ENCODE data around the gene NUAK2.

Gene NUAK2

DNA sequence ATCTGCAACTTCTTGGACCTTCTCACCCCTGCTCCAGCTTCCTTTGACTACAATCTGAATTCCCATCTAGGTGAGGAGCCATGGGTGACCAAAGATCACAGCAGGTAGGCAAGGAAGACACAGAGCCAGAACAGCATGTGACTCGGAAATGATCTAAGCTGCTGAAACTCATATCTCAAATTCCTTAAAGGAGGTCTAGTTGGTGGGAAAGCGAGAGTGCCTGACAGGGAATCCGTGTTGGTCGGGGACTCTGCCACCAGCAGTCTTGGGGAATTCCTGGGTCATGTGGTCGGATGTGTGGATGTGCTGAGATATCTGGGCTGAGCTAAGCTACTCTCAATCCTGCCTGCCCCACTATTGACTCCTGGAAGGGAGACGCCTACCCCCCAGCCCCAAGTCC lies 3.2 kb upstream of the NUAK2 start:
- no peaks in the 10 kb centered on the region for H3K36me3 ChIP-seq (ENCODE audit: control insufficient read depth in 1 of 2, insufficient read depth in 2 of 2, low read depth in 1 of 2, low read length in 2 of 2)
- no peak overlapping the region for H2BK5ac ChIP-seq (ENCODE audit: low read depth, low read length, poor library complexity, severe bottlenecking)
- peak overlapping the region in 1 of 2 experiments; percentile 35 for H3K4ac ChIP-seq (ENCODE audit: low read depth in 1 of 2, low read length in 2 of 2)
- no peak overlapping the region for H2BK15ac ChIP-seq (ENCODE audit: low read depth, poor library complexity, severe bottlenecking)
- H3K79me1 ChIP-seq (replicated peaks; ENCODE audit: low read length, poor library complexity, severe bottlenecking), result peaks cover 4% of the 10 kb centered on the region
- no peak overlapping the region for H3K4me2 ChIP-seq (ENCODE audit: low read length, poor library complexity, severe bottlenecking)
- H3K9ac ChIP-seq (ENCODE audit: low read length), result no peak overlapping the region
- peak overlapping the region in 1 of 2 experiments; percentile 26 for H3K23ac ChIP-seq (ENCODE audit: low read length in 2 of 2)
- WGBS, result 64% methylated on average over 4 of the region's 6 CpGs
- H2BK120ac ChIP-seq (ENCODE audit: low read depth, low read length), result no peak overlapping the region
- H3K27ac ChIP-seq (ENCODE audit: low read length, poor library complexity, severe bottlenecking), result peak overlapping the region; percentile 78
- H3K14ac ChIP-seq (ENCODE audit: low read length in 2 of 2), result no peak overlapping the region
- peak; percentile 81 for DNase-seq
- peaks cover 0 to 33% of the 10 kb centered on the region in 2 experiments for H3K27me3 ChIP-seq (ENCODE audit: control insufficient read depth in 1 of 2, insufficient read depth in 1 of 2, low read length in 2 of 2)
- H2AFZ ChIP-seq (ENCODE audit: low read depth, low read length), result no peak overlapping the region
- H4K91ac ChIP-seq (ENCODE audit: low read length), result no peak overlapping the region
- no peak overlapping the region for H3K4me3 ChIP-seq (ENCODE audit: insufficient read depth in 1 of 2, low read depth in 1 of 2, low read length in 2 of 2)
- H3K9me3 ChIP-seq (ENCODE audit: control insufficient read depth, low read length), result no peaks in the 10 kb centered on the region
- no peak overlapping the region for H4K8ac ChIP-seq (ENCODE audit: low read length)
- H2AK5ac ChIP-seq (ENCODE audit: low read length, severe bottlenecking), result peak overlapping the region; percentile 64
- peak overlapping the region in 1 of 2 experiments; percentile 58 for H3K18ac ChIP-seq (ENCODE audit: low read depth in 1 of 2, low read length in 2 of 2)
- H3K4me1 ChIP-seq (ENCODE audit: control insufficient read depth, insufficient read depth, low read depth, low read length), result peaks cover 15% of the 10 kb centered on the region
- peak overlapping the region in 1 of 2 experiments; percentile 58 for H2BK12ac ChIP-seq (ENCODE audit: low read length in 2 of 2)

GRCh38 chr1:205323794-205324193 lies 2.2 kb upstream of the NUAK2 start:
- Histone ChIP-seq H3K14ac (ENCODE audit: low read length in 2 of 2) (no peak overlapping the region), H3K9me3 (ENCODE audit: control insufficient read depth, low read length) (no peaks in the 10 kb centered on the region), H3K4me1 (ENCODE audit: control insufficient read depth, insufficient read depth, low read depth, low read length) (peaks cover 19% of the 10 kb centered on the region), H3K79me1 (replicated peaks; ENCODE audit: low read length, poor library complexity, severe bottlenecking) (peaks cover 4% of the 10 kb centered on the region), H2BK12ac (ENCODE audit: low read length in 2 of 2) (peak overlapping the region in 1 of 2 experiments; percentile 66), H3K18ac (ENCODE audit: low read depth in 1 of 2, low read length in 2 of 2) (no peak overlapping the region), H3K4me3 (ENCODE audit: insufficient read depth in 1 of 2, low read depth in 1 of 2, low read length in 2 of 2) (no peak overlapping the region), H3K36me3 (ENCODE audit: control insufficient read depth in 1 of 2, insufficient read depth in 2 of 2, low read depth in 1 of 2, low read length in 2 of 2) (no peaks in the 10 kb centered on the region), H4K91ac (ENCODE audit: low read length) (no peak overlapping the region), H3K27me3 (ENCODE audit: control insufficient read depth in 1 of 2, insufficient read depth in 1 of 2, low read length in 2 of 2) (peaks cover 0 to 23% of the 10 kb centered on the region in 2 experiments), H2BK15ac (ENCODE audit: low read depth, poor library complexity, severe bottlenecking) (no peak overlapping the region), H3K4me2 (ENCODE audit: low read length, poor library complexity, severe bottlenecking) (no peak overlapping the region), H2AFZ (ENCODE audit: low read depth, low read length) (no peak overlapping the region), H3K4ac (ENCODE audit: low read depth in 1 of 2, low read length in 2 of 2) (no peak overlapping the region), H4K8ac (ENCODE audit: low read length) (no peak overlapping the region), H3K23ac (ENCODE audit: low read length in 2 of 2) (no peak overlapping the region), H3K9ac (ENCODE audit: low read length) (no peak overlapping the region), H2BK120ac (ENCODE audit: low read depth, low read length) (no peak overlapping the region), H2AK5ac (ENCODE audit: low read length, severe bottlenecking) (no peak overlapping the region), H3K27ac (ENCODE audit: low read length, poor library complexity, severe bottlenecking) (no peak overlapping the region), H2BK5ac (ENCODE audit: low read depth, low read length, poor library complexity, severe bottlenecking) (no peak overlapping the region)
- WGBS, result 93% methylated on average over 5 of the region's 6 CpGs
- DNase-seq, result no peak

- no peak overlapping the region for H3K14ac ChIP-seq (ENCODE audit: low read length in 2 of 2)
- peaks cover 30% of the 10 kb centered on the region for H3K4me1 ChIP-seq (ENCODE audit: control insufficient read depth, insufficient read depth, low read depth, low read length)
- H3K23ac ChIP-seq (ENCODE audit: low read length in 2 of 2), result no peak overlapping the region
- no peak overlapping the region for H3K4me2 ChIP-seq (ENCODE audit: low read length, poor library complexity, severe bottlenecking)
- H3K27ac ChIP-seq (ENCODE audit: low read length, poor library complexity, severe bottlenecking), result no peak overlapping the region
- no peak overlapping the region for H3K4ac ChIP-seq (ENCODE audit: low read depth in 1 of 2, low read length in 2 of 2)
- no peak overlapping the region for H2BK5ac ChIP-seq (ENCODE audit: low read depth, low read length, poor library complexity, severe bottlenecking)
- H3K79me1 ChIP-seq (replicated peaks; ENCODE audit: low read length, poor library complexity, severe bottlenecking), result peaks cover 4% of the 10 kb centered on the region
- no peak overlapping the region for H2BK120ac ChIP-seq (ENCODE audit: low read depth, low read length)
- peaks cover 0 to 8% of the 10 kb centered on the region in 2 experiments for H3K27me3 ChIP-seq (ENCODE audit: control insufficient read depth in 1 of 2, insufficient read depth in 1 of 2, low read length in 2 of 2)
- H3K4me3 ChIP-seq (ENCODE audit: insufficient read depth in 1 of 2, low read depth in 1 of 2, low read length in 2 of 2), result peak overlapping the region in 1 of 2 experiments; percentile 85
- no peak overlapping the region for H4K8ac ChIP-seq (ENCODE audit: low read length)
- peaks cover 0 to 6% of the 10 kb centered on the region in 2 experiments for H3K36me3 ChIP-seq (ENCODE audit: control insufficient read depth in 1 of 2, insufficient read depth in 2 of 2, low read depth in 1 of 2, low read length in 2 of 2)
- H2BK15ac ChIP-seq (ENCODE audit: low read depth, poor library complexity, severe bottlenecking), result no peak overlapping the region
- no peaks in the 10 kb centered on the region for H3K9me3 ChIP-seq (ENCODE audit: control insufficient read depth, low read length)
- WGBS, result 40% methylated on average over 5 of the region's 5 CpGs
- no peak overlapping the region for H2AK5ac ChIP-seq (ENCODE audit: low read length, severe bottlenecking)
- no peak for DNase-seq
- no peak overlapping the region for H3K9ac ChIP-seq (ENCODE audit: low read length)
- no peak overlapping the region for H4K91ac ChIP-seq (ENCODE audit: low read length)
- H2AFZ ChIP-seq (ENCODE audit: low read depth, low read length), result no peak overlapping the region
- no peak overlapping the region for H3K18ac ChIP-seq (ENCODE audit: low read depth in 1 of 2, low read length in 2 of 2)
- H2BK12ac ChIP-seq (ENCODE audit: low read length in 2 of 2), result peak overlapping the region in 1 of 2 experiments; percentile 12
Observed at GRCh38 chr1:205321959-205322283, 376 bp upstream of the NUAK2 start.

DNA sequence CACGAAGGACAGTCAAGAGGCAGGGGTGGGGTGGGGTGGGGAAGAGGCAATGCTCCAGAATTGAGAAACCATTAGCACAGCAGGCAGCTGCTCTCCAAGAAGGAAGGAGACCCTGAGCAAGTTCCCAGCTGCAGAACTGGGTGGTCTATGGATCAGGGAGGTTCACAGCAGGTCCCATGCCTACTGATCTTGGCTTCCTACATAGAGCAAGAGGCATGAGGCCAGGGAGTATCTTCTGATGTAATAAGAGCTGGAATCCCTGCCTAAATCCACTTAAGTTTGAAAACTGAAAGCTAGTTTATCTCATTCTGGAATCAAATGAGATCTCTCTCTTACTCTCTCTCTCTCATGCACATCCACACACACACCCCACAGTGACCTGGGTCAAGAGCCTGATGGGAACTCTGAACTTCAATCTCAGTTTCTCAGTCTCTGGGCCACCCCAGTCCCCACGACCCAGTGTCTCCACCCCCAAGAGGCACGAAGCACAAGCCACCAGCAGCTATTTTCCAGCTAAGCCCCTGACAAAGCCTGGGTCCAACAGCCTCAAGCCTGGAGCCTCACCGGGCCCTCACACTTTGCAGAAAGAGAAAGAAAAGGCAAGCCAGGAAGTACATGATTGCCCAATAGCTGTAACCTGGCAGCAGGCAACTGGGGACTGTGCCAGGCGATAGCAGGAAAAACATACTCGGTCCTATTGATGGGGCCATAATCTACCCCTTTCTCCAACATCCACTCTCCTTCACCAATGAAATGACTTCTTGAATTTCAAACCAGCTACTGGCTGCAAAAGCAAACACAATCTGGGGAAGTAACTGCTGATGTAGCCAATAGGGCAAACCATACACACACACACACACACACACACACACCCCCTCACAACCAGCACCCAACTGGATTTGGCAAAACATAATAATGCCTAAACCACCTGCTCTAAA lies 2.2 kb downstream of the NUAK2 start:
- H3K4me1 ChIP-seq (ENCODE audit: control insufficient read depth, insufficient read depth, low read depth, low read length), result peaks cover 31% of the 10 kb centered on the region
- peaks cover 0 to 6% of the 10 kb centered on the region in 2 experiments for H3K36me3 ChIP-seq (ENCODE audit: control insufficient read depth in 1 of 2, insufficient read depth in 2 of 2, low read depth in 1 of 2, low read length in 2 of 2)
- H3K23ac ChIP-seq (ENCODE audit: low read length in 2 of 2), result peak overlapping the region in 1 of 2 experiments; percentile 3
- peak; percentile 85 for DNase-seq
- peak overlapping the region; percentile 17 for H2AK5ac ChIP-seq (ENCODE audit: low read length, severe bottlenecking)
- H3K4me3 ChIP-seq (ENCODE audit: insufficient read depth in 1 of 2, low read depth in 1 of 2, low read length in 2 of 2), result peak overlapping the region; percentile 48 to 75
- peak overlapping the region; percentile 83 for H4K8ac ChIP-seq (ENCODE audit: low read length)
- H2BK5ac ChIP-seq (ENCODE audit: low read depth, low read length, poor library complexity, severe bottlenecking), result no peak overlapping the region
- H2BK120ac ChIP-seq (ENCODE audit: low read depth, low read length), result no peak overlapping the region
- H2BK12ac ChIP-seq (ENCODE audit: low read length in 2 of 2), result no peak overlapping the region
- peak overlapping the region; percentile 53 to 58 for H3K4ac ChIP-seq (ENCODE audit: low read depth in 1 of 2, low read length in 2 of 2)
- peaks cover 4% of the 10 kb centered on the region for H3K79me1 ChIP-seq (replicated peaks; ENCODE audit: low read length, poor library complexity, severe bottlenecking)
- no peaks in the 10 kb centered on the region for H3K9me3 ChIP-seq (ENCODE audit: control insufficient read depth, low read length)
- peak overlapping the region in 1 of 2 experiments; percentile 44 for H3K14ac ChIP-seq (ENCODE audit: low read length in 2 of 2)
- H3K9ac ChIP-seq (ENCODE audit: low read length), result peak overlapping the region; percentile 47
- peak overlapping the region; percentile 40 for H4K91ac ChIP-seq (ENCODE audit: low read length)
- WGBS, result 57% methylated on average over 6 of the region's 6 CpGs
- H2AFZ ChIP-seq (ENCODE audit: low read depth, low read length), result no peak overlapping the region
- H3K27me3 ChIP-seq (ENCODE audit: control insufficient read depth in 1 of 2, insufficient read depth in 1 of 2, low read length in 2 of 2), result no peaks in the 10 kb centered on the region
- peak overlapping the region; percentile 28 to 48 for H3K18ac ChIP-seq (ENCODE audit: low read depth in 1 of 2, low read length in 2 of 2)
- peak overlapping the region; percentile 73 for H3K4me2 ChIP-seq (ENCODE audit: low read length, poor library complexity, severe bottlenecking)
- H2BK15ac ChIP-seq (ENCODE audit: low read depth, poor library complexity, severe bottlenecking), result peak overlapping the region; percentile 71
- peak overlapping the region; percentile 65 for H3K27ac ChIP-seq (ENCODE audit: low read length, poor library complexity, severe bottlenecking)
